Smooth muscle cell (in vitro differentiated cells): Measurements from ENCODE around the gene HTT. TPM values are rescaled to one million over a fixed set of nuclear protein-coding genes. Genes with fewer than 3 reads are reported as not detected.

Source experiments
- DNase-seq: peaks from one replicate; lab custom pipeline; 2025; ENCODE audit not compliant: unreplicated experiment; lab: John Stamatoyannopoulos, UW
- H2AFZ ChIP-seq: fragments of 200-600 bp; sonication (generic); 2 replicates; pipeline ENCODE4 v1.6.0; 2016; ENCODE audit warnings: antibody characterized with exemption, low read depth, mild to moderate bottlenecking
- H3F3A ChIP-seq: fragments of 200-600 bp; sonication (generic); 2 replicates; pipeline ENCODE4 v1.6.0; 2017; ENCODE audit warnings: antibody characterized with exemption, low read depth
- H3K27ac ChIP-seq: fragments of 200-600 bp; sonication (generic); 2 replicates; pipeline ENCODE4 v1.5.1; 2016; ENCODE audit warnings: low read depth, mild to moderate bottlenecking
- H3K27me3 ChIP-seq: fragments of 200-600 bp; sonication (generic); 2 replicates; pipeline ENCODE4 v1.6.1; 2016; ENCODE audit warnings: low read depth, mild to moderate bottlenecking
- H3K36me3 ChIP-seq: fragments of 200-600 bp; sonication (generic); 2 replicates; pipeline ENCODE4 v1.5.1; 2016; ENCODE audit warnings: low read depth
- H3K4me1 ChIP-seq: fragments of 200-600 bp; sonication (generic); 2 replicates; pipeline ENCODE4 v1.5.1; 2016; ENCODE audit warnings: low read depth
- H3K4me2 ChIP-seq: fragments of 200-600 bp; sonication (generic); 2 replicates; pipeline ENCODE4 v1.6.0; 2016; ENCODE audit warnings: mild to moderate bottlenecking
- H3K4me3 ChIP-seq: fragments of 200-600 bp; sonication (generic); 2 replicates; pipeline ENCODE4 v1.5.1; 2016; ENCODE audit warnings: mild to moderate bottlenecking
- H3K79me2 ChIP-seq: fragments of 200-600 bp; sonication (generic); 2 replicates; pipeline ENCODE4 v1.6.0; 2016; ENCODE audit warnings: low read depth, mild to moderate bottlenecking
- H3K9ac ChIP-seq: fragments of 200-600 bp; sonication (generic); 2 replicates; pipeline ENCODE4 v1.6.0; 2016; ENCODE audit warnings: low read depth
- H3K9me3 ChIP-seq: fragments of 200-600 bp; sonication (generic); replicated peaks from 2 replicates; pipeline ENCODE4 v1.5.1; 2016; ENCODE audit warnings: low read depth
- H4K20me1 ChIP-seq: fragments of 200-600 bp; sonication (generic); 2 replicates; pipeline ENCODE4 v1.6.0; 2016; ENCODE audit warnings: low read depth
- CTCF ChIP-seq: fragments of 200-600 bp; sonication (generic); IDR thresholded peaks from 2 replicates; pipeline ENCODE4 v1.5.1; 2017; ENCODE audit warnings: borderline replicate concordance, mild to moderate bottlenecking, antibody characterized with exemption; ENCODE audit not compliant: insufficient read depth, poor library complexity, severe bottlenecking
- WGBS: methylation state at CpG from one replicate; pipeline ENCODE4 v1.1.7; 2016; ENCODE audit warnings: low lambda C conversion rate; 5-methylcytosine and 5-hydroxymethylcytosine counted together
- polyA plus RNA-seq: library from polyadenylated mRNA; unstranded; fragments of >200 nt; fragmentation: Nextera tagmentation; extraction: Ambion mirVana; gene quantifications from 2 replicates; pipeline ENCODE4 v1.2.1, GENCODE V29; 2016
- small RNA-seq: library from RNA; depleted of rRNA; stranded (forward); fragments of <200 nt; gene quantifications from one replicate; pipeline ENCODE3, GENCODE V24; 2014
- total RNA-seq: library from RNA; depleted of rRNA; stranded (reverse); fragments of >200 nt; gene quantifications from 2 replicates; pipeline ENCODE4 v1.2.3, GENCODE V29; 2014

Gene HTT
- total and polyA plus RNA-seq, 2 experiments from 2014 or later = 7.1 to 16.4 TPM

- 38% methylated on average over 24 of the region's 24 CpGs for WGBS
- H3K4me1 ChIP-seq = peaks cover 15% of the 10 kb centered on the region
- H3K79me2 ChIP-seq = peaks cover 30% of the 10 kb centered on the region
- no peaks in the 10 kb centered on the region for H3K9me3 ChIP-seq
- H3F3A ChIP-seq = peaks cover 8% of the 10 kb centered on the region
- H3K9ac ChIP-seq = peak overlapping the region; percentile 65
- H3K36me3 ChIP-seq = no peaks in the 10 kb centered on the region
- TF ChIP-seq CTCF = no peak
- DNase-seq = no peak
- H3K4me2 ChIP-seq = peak overlapping the region; percentile 92
- peaks cover 9% of the 10 kb centered on the region for H4K20me1 ChIP-seq
- H2AFZ ChIP-seq = peak overlapping the region; percentile 40
- peak overlapping the region; percentile 63 for H3K27ac ChIP-seq
- H3K27me3 ChIP-seq = no peaks in the 10 kb centered on the region
- H3K4me3 ChIP-seq = peak overlapping the region; percentile 70
These were observed 217.0 kb downstream of the HTT start for GRCh38 chr4:3291411-3291968.

DNA sequence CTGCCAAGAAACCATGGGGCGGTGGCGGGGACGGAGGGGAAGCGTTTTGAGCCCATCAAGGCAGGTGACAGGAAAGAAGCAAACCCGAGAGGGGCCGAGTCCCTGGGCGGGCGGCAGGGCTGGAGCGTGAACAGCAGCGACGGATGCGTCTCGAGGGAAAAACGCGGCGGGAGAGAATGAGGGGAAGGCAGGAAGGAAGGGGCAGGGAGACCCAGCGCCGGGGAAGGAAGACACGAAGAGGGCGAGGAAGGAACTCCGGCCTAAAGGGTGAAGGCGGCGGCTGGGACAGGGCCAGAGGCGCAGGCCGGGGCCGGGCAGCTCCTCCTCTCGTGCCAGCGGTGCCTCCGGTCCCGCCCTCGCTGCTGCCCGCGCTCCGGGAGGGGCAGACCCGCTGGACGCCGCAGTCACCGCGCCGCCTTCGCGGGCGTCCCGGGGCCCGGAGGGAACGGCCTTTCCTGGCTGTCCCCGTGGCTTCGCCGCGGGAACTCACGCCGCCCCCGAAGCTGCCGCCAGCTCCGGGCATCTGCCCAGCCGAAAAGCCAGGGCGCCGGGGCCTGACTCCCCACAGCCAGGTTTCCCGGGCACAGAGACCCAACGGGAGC, 217.6 kb downstream of the HTT start:
- no peaks in the 10 kb centered on the region for H3K9me3 ChIP-seq
- peaks cover 36% of the 10 kb centered on the region for H3K79me2 ChIP-seq
- H3K4me1 ChIP-seq = peaks cover 15% of the 10 kb centered on the region
- H3K9ac ChIP-seq = peak overlapping the region; percentile 65
- WGBS = 2% methylated on average over 51 of the region's 60 CpGs
- TF ChIP-seq CTCF = no peak
- peak overlapping the region; percentile 92 for H3K4me2 ChIP-seq
- peak; percentile 84 for DNase-seq
- peaks cover 15% of the 10 kb centered on the region for H4K20me1 ChIP-seq
- H3K4me3 ChIP-seq = peak overlapping the region; percentile 70
- no peaks in the 10 kb centered on the region for H3K27me3 ChIP-seq
- peak overlapping the region; percentile 63 for H3K27ac ChIP-seq
- peak overlapping the region; percentile 40 for H2AFZ ChIP-seq
- peaks cover 8% of the 10 kb centered on the region for H3F3A ChIP-seq
- no peaks in the 10 kb centered on the region for H3K36me3 ChIP-seq

GRCh38 chr4:3292571-3293400, 218.3 kb downstream of the HTT start, which contains the start of gene RGS12:
Gene RGS12, plus strand, starts transcription at chr4:3293021. Its CDS starts 23,150 bp downstream, at chr4:3316171.
- 2% methylated on average over 10 of the region's 121 CpGs for WGBS
- no peak for TF ChIP-seq CTCF
- Histone ChIP-seq H3K79me2 (peaks cover 41% of the 10 kb centered on the region), H3K27ac (peak within 1 kb of the TSS; percentile 63), H3F3A (peaks cover 8% of the 10 kb centered on the region), H2AFZ (peak within 1 kb of the TSS; percentile 41), H4K20me1 (peaks cover 22% of the 10 kb centered on the region), H3K4me2 (peak within 1 kb of the TSS; percentile 98), H3K4me1 (peaks cover 15% of the 10 kb centered on the region), H3K9ac (peak within 1 kb of the TSS; percentile 91), H3K9me3 (no peaks in the 10 kb centered on the region), H3K4me3 (peak within 1 kb of the TSS; percentile 81), H3K27me3 (no peaks in the 10 kb centered on the region), H3K36me3 (no peaks in the 10 kb centered on the region)
- DNase-seq = peak; percentile 92

Small RNAs within 50 kb of the gene (small RNA-seq; reads per million reads assigned to genes)
- gene RF02134 = not detected
- gene RF02135 = not detected
- gene RNU6-204P = not detected

Other genes starting within 250 kb of the HTT start
- 109 and 125 TPM in 2 replicates for gene ADD1, start 230.8 kb upstream of the HTT start, total RNA-seq
- gene ADD1, start 230.8 kb upstream of the HTT start, polyA plus RNA-seq = 175 and 200 TPM in 2 replicates
- gene NOP14, start 111.3 kb upstream of the HTT start, total RNA-seq = 12.9 and 18.5 TPM in 2 replicates
- 10.0 and 10.9 TPM in 2 replicates for gene NOP14, start 111.3 kb upstream of the HTT start, polyA plus RNA-seq
- 5.2 and 6.5 TPM in 2 replicates for gene GRK4, start 111.1 kb upstream of the HTT start, total RNA-seq
- gene GRK4, start 111.1 kb upstream of the HTT start, polyA plus RNA-seq = 5.9 and 6.9 TPM in 2 replicates
- not detected in 2 replicates for gene HTT-AS, start 143 bp upstream of the HTT start, total RNA-seq
- gene HTT-AS, start 143 bp upstream of the HTT start, polyA plus RNA-seq = not detected in 2 replicates
- 1.4 TPM in 2 replicates for gene MSANTD1, start 174.5 kb downstream of the HTT start, total RNA-seq
- gene MSANTD1, start 174.5 kb downstream of the HTT start, polyA plus RNA-seq = 0.30 and 0.43 TPM in 2 replicates
- 13.0 and 28.5 TPM in 2 replicates for gene RGS12, start 218.3 kb downstream of the HTT start, total RNA-seq
- gene RGS12, start 218.3 kb downstream of the HTT start, polyA plus RNA-seq = 20.5 and 38.7 TPM in 2 replicates